OCI-LY3 (cell line): ENCODE results near the gene TRIM15.

ENCODE experiments used
- H2AFZ ChIP-seq: fragments of 200-600, 300-600 bp; shearing (Covaris generic); 2 replicates; pipeline ENCODE4 v1.6.0; 2014; ENCODE audit warnings: antibody characterized with exemption, low read depth, low read length
- H3K27ac ChIP-seq: fragments of 200-600, 300-600 bp; sonication (generic); 2 replicates; pipeline ENCODE4 v1.5.1; 2014; ENCODE audit warnings: mild to moderate bottlenecking, low read length, moderate library complexity, mixed read lengths
- H3K27me3 ChIP-seq: fragments of 200-600, 300-600 bp; sonication (generic); 2 replicates; pipeline ENCODE4 v1.6.1; 2014; ENCODE audit warnings: low read depth, low read length, mixed read lengths
- H3K36me3 ChIP-seq: fragments of 200-600, 300-600 bp; sonication (generic); replicated peaks from 2 replicates; pipeline ENCODE3; 2014; ENCODE audit warnings: low read depth, low read length, mixed read lengths
- H3K4me1 ChIP-seq: fragments of 300-600, 200-600 bp; sonication (generic); 2 replicates; pipeline ENCODE4 v1.6.1; 2014; ENCODE audit warnings: low read length, mixed read lengths
- H3K4me2 ChIP-seq: fragments of 200-600, 300-600 bp; sonication (generic); 2 replicates; pipeline ENCODE4 v1.6.1; 2014; ENCODE audit warnings: low read length, mixed read lengths
- H3K4me3 ChIP-seq: fragments of 300-600, 200-600 bp; sonication (generic); 2 replicates; pipeline ENCODE4 v1.5.1; 2014; ENCODE audit warnings: antibody characterized with exemption, mild to moderate bottlenecking, low read length, moderate library complexity
- H3K79me2 ChIP-seq: fragments of 300-600, 200-600 bp; shearing (Covaris generic); 2 replicates; pipeline ENCODE4 v1.6.1; 2014; ENCODE audit warnings: mild to moderate bottlenecking, low read length, mixed read lengths
- H3K9ac ChIP-seq: fragments of 300-600, 200-600 bp; shearing (Covaris generic); 2 replicates; pipeline ENCODE4 v1.6.0; 2014; ENCODE audit warnings: mild to moderate bottlenecking, low read length, moderate library complexity
- H3K9me3 ChIP-seq: fragments of 200-600, 300-600 bp; shearing (Covaris generic); 2 replicates; pipeline ENCODE4 v1.6.1; 2014; ENCODE audit warnings: low read length, mixed read lengths; ENCODE audit not compliant: insufficient read depth
- H4K20me1 ChIP-seq: fragments of 200-600, 300-600 bp; sonication (generic); 2 replicates; pipeline ENCODE4 v1.6.1; 2016; ENCODE audit warnings: low read length, mixed read lengths; ENCODE audit not compliant: insufficient read depth
- EZH2phosphoT487 ChIP-seq: fragments of 200-600 bp; shearing (Covaris generic); IDR thresholded peaks from 2 replicates; pipeline ENCODE4 v1.6.1; 2018; ENCODE audit warnings: antibody characterized with exemption, mixed run types, low read depth
- TF ChIP-seq, protein P1 (sequence below): fragments of 200-600, 300-600 bp; sonication (generic); IDR thresholded peaks from 2 replicates; pipeline ENCODE4 v1.5.1; 2014; ENCODE audit warnings: antibody characterized with exemption, low read length, low read depth

Gene TRIM15

DNA sequence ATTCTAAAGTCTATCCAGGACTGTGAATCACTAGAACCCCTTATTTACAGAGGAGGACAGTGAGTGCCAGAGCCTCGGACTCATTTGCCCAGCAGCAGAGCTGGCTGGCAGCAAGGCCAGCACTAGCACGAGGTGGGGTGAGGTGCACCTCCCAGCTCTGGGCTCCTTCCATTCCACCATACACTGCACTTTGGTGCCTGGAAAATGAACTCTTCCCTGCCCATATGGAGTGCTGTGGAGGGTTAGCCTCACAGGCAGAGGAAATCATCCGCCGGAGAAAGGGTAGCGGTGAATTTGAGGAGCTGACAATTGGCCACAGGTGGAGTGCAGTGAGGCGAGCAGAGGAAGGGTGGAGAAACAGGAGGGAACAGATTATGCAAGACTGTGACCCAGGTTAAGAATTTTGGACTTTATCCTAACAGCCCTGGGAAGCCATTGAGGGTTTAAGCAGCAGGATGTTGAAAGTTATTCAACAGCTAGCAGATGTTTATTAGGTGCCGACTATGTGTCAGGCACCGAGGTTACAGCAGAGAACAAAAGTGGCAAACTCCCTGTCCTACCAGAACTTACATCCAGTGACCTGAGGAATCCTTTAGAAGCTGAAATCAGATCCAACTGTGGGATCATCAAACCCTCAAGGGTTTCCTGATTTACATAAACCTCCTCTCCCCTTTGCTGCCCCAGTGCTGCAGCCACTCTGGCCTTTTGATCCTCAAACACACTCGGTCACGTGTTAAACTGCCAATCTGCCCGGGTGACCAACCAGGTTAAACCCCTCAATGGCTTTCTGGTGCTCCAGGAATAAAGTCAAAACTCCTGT lies 43.7 kb downstream of the TRIM15 start:
- peaks cover 74% of the 10 kb centered on the region for H3K79me2 ChIP-seq
- no peak overlapping the region for H3K9ac ChIP-seq
- H3K9me3 ChIP-seq, result no peaks in the 10 kb centered on the region
- peaks cover 59% of the 10 kb centered on the region for H4K20me1 ChIP-seq
- H3K4me1 ChIP-seq, result peaks cover 19% of the 10 kb centered on the region
- no peak overlapping the region for H3K27ac ChIP-seq
- no peak overlapping the region for H3K4me3 ChIP-seq
- no peak for TF ChIP-seq EZH2phosphoT487
- TF ChIP-seq, protein P1, sequence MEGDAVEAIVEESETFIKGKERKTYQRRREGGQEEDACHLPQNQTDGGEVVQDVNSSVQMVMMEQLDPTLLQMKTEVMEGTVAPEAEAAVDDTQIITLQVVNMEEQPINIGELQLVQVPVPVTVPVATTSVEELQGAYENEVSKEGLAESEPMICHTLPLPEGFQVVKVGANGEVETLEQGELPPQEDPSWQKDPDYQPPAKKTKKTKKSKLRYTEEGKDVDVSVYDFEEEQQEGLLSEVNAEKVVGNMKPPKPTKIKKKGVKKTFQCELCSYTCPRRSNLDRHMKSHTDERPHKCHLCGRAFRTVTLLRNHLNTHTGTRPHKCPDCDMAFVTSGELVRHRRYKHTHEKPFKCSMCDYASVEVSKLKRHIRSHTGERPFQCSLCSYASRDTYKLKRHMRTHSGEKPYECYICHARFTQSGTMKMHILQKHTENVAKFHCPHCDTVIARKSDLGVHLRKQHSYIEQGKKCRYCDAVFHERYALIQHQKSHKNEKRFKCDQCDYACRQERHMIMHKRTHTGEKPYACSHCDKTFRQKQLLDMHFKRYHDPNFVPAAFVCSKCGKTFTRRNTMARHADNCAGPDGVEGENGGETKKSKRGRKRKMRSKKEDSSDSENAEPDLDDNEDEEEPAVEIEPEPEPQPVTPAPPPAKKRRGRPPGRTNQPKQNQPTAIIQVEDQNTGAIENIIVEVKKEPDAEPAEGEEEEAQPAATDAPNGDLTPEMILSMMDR, result no peak
- no peaks in the 10 kb centered on the region for H3K27me3 ChIP-seq
- H3K4me2 ChIP-seq, result no peak overlapping the region
- no peak overlapping the region for H2AFZ ChIP-seq
- H3K36me3 ChIP-seq, result peaks cover 16% of the 10 kb centered on the region

DNA sequence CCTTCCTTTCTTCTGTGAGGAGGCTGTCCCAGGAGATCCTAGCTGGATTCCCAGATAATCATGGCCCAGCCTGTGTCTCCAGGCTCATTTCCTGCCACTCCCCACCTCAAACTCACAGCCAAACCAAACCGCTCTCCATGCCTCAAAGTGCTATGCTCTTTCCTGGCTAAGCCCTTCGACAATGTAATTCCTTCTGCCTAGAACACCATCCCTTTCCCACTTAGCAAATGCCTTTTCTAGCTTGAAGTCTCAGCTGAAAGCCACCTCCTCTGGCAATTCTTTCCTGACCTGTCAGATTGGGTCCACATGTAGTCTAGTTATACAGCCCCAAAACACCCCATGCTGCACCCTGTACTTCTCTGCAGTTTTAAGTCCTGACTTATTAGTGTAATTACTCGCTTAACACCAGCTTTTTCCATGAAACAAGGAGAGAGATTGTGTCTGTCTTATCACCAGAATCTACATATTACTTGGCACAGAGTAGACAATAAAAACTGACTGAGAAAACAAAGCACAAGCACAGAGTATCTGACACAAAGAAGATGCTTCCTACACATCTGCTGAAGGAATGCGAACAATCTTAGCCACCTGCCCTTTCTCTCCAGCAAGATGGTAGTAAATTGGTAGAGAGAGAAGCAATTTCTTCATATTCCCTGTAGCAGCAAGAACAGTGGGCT lies 44.4 kb downstream of the TRIM15 start:
- TF ChIP-seq, protein P1, result no peak
- TF ChIP-seq EZH2phosphoT487, result no peak
- H3K27ac ChIP-seq, result no peak overlapping the region
- H3K4me1 ChIP-seq, result peaks cover 22% of the 10 kb centered on the region
- no peak overlapping the region for H3K4me2 ChIP-seq
- peaks cover 16% of the 10 kb centered on the region for H3K36me3 ChIP-seq
- no peaks in the 10 kb centered on the region for H3K9me3 ChIP-seq
- peaks cover 53% of the 10 kb centered on the region for H4K20me1 ChIP-seq
- peaks cover 82% of the 10 kb centered on the region for H3K79me2 ChIP-seq
- no peaks in the 10 kb centered on the region for H3K27me3 ChIP-seq
- H3K9ac ChIP-seq, result no peak overlapping the region
- H3K4me3 ChIP-seq, result no peak overlapping the region
- H2AFZ ChIP-seq, result no peak overlapping the region

DNA sequence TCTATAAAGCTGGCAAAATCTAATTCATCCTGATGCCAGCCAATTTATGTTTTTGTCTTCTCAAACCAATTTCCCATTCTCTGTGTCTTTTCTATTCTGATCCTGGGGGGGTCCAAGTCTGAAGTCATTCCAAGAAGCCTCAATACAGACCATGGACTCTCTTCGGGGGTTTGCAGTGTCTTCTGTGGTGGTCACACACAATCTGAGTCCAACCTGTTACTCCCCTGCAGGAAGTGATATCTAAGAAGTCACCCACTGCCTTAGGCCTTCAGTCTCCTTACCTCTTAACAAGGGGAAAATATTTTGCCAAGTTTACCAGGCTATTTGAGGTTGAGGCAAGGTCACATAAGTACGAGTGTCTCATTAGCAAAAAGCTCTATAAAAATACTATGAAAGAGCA lies 48.0 kb downstream of the TRIM15 start:
- H2AFZ ChIP-seq, result no peak overlapping the region
- H3K4me3 ChIP-seq, result no peak overlapping the region
- no peak overlapping the region for H3K9ac ChIP-seq
- no peaks in the 10 kb centered on the region for H3K9me3 ChIP-seq
- peak overlapping the region; percentile 68 for H3K4me2 ChIP-seq
- peaks cover 22% of the 10 kb centered on the region for H3K4me1 ChIP-seq
- peaks cover 64% of the 10 kb centered on the region for H3K79me2 ChIP-seq
- no peaks in the 10 kb centered on the region for H3K27me3 ChIP-seq
- H3K27ac ChIP-seq, result no peak overlapping the region
- peaks cover 9% of the 10 kb centered on the region for H3K36me3 ChIP-seq
- peaks cover 45% of the 10 kb centered on the region for H4K20me1 ChIP-seq
- no peak for TF ChIP-seq EZH2phosphoT487
- TF ChIP-seq, protein P1, result no peak

DNA sequence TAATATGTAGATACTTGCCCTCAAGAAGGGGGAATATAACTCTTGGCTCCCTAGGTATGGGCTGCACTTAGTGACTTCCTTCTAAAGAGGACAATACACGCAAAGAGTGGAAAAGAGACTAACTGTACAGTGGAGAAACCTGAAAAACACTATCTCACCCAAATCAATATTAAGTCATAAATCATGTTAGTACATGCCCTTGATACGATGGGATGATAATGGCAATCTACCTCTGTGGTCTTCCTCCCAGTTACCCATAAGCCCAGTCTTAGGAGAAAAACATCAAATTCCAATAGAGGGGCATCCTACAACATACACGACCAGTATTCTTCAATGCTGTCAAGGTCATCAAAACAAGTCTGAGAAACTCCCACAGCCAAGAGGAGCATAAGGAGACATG lies 48.6 kb downstream of the TRIM15 start:
- Histone ChIP-seq H2AFZ (no peak overlapping the region), H3K4me1 (peaks cover 22% of the 10 kb centered on the region), H3K9ac (peak overlapping the region; percentile 90; the same call in 1 of the 2 replicates), H3K27ac (no peak overlapping the region), H4K20me1 (peaks cover 39% of the 10 kb centered on the region), H3K79me2 (peaks cover 58% of the 10 kb centered on the region), H3K4me2 (peak overlapping the region; percentile 68), H3K27me3 (no peaks in the 10 kb centered on the region), H3K36me3 (peaks cover 9% of the 10 kb centered on the region), H3K4me3 (peak overlapping the region; percentile 85), H3K9me3 (no peaks in the 10 kb centered on the region)
- no peak for TF ChIP-seq EZH2phosphoT487
- TF ChIP-seq, protein P1, result no peak
